DMS153 (cell line): ENCODE results near the gene LRPAP1.
"Not testable (repeated sequence)": the region's sequence is repeated elsewhere in the genome, so short reads cannot be mapped to it uniquely, and the experiment has no call there.

Source experiments
- DNase-seq: peaks from one replicate; lab custom pipeline; 2025; lab: John Stamatoyannopoulos, UW

Gene LRPAP1

DNA sequence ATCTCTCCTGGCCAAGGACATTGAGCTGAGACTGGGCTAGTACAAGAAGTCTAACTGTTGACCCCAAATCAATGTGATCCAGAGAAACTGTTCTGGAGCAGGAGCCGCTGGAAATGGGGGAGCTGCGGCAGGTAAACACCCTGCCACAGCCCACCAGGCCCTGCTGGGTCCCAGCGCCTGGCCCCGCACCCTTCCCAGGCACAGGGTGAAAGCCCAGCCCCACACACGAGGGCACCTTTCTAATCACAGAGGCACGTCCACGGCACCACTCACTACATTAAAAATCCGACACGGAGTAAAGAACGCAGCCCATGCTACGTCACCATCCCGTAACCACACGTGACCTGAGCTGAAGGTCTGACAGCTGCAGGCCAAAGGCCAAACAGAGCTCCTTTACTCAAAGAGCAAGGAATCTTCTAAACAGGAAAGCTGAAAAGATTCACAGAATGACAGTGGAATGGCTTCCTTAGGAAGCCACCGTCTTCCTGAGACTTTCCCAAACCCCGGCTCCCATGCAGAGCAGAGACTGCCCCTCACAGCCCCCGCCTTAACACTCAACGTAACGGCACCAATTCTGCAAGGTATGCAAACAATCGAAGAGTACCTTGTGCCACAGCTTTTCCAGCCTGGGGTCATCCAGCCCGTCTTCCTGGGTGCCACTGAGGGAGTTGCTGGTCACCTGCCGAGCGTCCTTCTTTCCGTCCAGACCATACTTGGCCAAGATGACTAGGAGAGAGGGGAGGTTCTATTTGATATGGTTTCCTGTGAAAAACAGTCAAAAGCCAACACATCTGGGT, 12.6 kb downstream of the LRPAP1 start:
- DNase-seq, result no peak

DNA sequence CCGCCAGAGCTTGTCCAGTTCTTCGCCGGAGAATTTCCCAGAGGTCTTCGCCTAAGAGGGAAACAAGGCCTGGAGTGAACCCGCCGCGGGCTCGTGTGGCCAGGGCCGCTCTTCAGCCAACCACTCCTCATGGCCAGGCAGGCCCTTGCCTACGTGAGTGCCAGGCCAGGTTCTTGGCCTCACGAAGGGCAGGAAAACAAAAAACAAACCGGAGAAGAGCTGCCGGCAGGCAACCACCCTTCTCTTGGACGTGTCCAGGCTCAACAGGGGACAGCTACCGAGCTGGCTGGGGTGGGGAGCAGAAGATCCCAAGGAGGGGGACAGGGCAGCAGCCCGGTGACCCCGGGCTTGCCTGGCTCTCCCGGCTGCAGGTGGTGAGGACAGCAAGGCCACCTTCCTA, 13.3 kb downstream of the LRPAP1 start:
- DNase-seq, result no peak

DNA sequence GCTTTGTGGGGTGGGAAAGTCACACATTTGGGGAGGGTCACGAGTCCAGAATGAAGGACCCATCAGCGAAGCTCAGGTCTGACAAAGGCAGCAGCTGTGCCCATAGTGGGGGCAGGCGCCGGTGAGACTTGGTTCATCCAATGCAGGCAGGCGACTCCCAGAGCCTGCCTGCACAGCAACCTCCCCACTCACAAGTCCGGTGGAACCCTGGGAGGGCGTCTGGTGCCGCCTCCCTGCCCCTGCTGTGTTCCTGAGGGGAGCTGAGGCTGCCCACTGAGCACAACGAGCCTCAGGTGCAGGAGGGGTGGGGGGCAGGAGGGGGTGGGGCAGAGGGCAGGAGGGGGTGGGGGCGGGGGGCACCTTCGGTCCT, 13.7 kb downstream of the LRPAP1 start:
- no peak for DNase-seq

DNA sequence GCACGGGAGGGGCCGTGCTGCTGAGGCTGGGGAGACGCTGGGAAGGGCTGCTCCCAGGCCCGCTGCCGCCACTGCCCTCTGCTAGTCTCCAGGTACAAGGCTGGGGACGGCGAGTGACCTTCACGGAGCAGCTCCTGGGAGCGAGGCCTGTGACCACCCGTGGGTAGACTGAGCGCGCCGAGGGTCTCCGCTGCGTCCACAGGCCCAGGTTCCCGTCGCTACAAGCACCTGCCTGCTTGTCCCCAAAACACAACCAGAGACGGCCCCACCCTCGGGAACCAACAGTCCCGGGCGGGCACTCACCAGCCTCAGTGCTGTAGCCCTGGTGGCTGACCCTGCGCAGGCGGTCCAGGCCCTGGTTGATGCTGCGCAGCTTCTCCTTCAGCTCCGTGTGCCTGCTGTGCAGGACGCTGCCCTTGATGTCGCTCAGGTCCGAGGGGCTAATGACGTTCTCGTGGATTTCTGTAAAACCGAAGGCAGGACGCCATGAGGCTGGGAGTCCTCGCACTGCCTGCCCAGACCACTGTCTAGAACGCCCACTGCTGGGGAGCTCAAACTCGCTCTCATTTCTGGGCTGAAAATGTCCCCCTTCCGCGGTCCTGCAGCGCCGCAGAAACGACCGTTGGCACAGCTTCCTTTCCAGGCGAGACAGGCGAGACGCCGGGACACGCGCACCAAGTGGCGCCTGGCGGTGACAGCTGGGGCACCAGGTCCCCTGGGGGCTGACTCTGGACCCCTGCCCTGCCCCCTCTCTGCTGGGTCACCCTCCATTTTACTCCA, 14.3 kb downstream of the LRPAP1 start:
- DNase-seq, result no peak

DNA sequence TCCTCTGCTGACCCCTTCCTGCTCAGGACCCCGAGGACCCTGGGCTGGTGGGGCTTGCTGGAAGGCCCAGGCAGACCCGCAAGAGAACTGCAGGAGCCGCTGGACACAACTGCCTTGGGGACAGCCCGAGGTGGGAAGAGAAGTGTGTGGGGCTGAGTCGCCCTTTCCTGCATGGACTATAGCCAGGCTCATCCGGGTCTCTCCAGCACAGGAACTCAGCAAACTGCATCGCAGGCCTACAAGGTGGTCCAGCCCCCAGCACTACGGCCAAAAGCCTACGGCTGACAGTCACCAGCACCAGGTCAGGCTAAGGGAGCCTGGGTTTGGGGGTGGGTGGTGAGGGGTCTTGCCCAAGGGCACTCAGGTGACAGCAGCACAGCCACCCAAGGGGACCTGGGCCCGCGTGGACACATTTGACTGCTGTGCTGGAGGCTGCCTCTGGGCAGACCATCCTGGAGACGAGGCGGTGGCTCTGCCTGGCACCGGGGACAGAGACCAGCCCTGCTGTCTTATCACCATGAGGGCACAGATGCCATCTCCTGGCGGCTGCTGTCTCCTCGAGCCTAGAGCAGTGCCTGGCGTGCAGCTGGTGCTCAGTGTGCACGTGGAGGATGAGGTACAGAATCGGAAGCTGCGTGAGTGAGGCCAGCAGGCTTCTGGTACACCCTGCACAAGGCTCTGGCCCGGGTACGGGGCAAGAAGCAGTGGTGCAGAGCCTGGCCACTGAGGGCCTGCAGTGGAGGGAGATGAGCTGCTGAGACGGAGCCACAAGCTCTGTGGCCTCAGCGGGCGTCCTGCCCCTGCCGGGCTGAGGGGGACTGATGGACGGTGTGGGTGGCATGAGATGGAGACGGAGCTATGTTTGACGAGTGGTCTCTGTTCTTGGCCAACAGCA, 15.1 kb downstream of the LRPAP1 start:
- DNase-seq, result no peak

DNA sequence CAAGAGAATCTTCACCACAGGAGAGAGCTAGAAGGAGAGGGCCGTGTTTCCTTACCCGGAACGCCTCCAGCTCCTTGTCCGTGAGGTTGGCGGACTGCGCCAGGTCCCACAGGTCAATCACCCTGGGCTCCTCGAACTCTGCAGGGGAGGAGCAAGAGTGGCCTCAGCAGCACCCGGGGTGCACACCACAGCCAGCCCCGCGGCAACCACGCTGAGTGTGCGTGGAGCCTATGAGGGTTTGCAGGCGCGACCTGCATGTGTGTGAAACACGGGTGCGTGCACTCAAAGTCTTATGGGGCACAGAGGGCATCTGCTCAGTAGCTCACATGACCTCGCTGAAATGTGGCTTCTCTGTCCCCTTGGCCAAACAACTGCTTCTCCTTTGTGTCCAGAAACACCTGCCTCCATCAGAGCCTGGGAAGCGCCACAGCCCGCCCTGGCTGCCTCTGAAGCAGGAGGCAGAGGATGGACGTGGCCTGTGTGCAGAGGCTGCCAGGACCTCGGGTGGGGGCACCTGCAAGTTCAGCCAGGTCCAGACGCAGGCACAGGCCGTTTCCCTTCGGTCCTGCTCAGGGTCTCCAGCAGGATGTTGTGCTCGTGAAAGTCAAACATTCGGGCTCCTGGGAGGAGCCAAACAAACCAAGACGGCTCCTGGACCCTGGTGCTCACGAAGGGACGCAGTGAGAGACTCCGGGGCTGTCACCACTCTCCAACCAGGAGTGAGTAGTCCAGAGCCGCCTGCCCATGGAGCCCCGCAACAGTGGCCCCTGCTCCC, 16.0 kb downstream of the LRPAP1 start:
- DNase-seq, result no peak

DNA sequence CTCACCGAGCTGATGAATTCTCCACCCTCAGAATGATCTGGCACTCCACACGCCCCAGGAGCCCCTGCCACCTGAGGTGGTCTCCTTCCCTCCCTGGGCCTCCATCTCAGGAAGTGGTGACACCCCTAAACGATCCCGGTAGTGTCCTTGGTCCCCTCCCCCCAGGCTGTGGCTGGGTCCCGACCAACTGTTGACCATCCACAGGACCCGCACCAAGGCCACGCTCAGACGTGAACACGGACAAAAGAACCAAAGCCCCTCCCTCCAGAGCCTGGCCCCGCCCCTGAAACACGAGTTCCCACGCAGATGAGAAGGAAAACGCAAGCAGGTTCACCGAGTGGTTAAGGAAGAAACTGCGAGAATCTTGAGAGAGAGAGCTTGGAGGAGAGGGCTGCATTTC, 16.6 kb downstream of the LRPAP1 start:
- no peak for DNase-seq

DNA sequence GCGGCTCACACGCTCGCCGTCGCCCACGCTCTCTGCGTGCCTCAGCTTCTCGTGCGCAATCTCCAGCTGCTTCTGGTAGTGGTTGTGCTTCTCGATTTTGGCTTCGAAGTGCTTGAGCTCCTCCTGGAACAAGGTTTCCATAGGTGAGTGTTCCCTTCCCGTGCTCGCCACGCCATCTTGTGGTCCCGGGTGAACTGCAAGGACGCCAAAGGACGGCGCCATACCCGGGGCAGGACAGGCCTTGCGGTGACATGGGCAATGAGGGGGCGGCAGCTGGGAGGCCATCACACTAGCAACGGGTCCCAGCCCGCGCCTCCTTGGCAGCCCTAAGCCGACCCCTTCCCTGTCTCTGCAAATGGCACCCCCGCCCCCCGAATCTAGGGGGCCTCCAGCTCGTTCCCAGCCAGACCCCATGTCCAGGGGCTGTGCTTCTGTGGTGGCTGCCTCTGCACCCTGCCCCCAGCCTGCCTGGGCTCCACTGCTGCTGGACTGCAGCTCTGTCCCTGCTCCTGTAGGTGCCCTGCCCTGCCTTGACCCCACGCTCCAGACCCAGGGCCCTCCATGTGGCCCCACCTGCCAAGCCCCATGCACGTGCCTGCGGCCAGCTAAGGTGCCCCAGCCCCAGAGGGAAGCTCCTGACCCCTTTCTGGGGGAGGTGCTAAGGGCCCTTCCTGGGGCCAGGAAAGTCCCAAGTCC, 17.3 kb downstream of the LRPAP1 start:
- DNase-seq, result no peak

DNA sequence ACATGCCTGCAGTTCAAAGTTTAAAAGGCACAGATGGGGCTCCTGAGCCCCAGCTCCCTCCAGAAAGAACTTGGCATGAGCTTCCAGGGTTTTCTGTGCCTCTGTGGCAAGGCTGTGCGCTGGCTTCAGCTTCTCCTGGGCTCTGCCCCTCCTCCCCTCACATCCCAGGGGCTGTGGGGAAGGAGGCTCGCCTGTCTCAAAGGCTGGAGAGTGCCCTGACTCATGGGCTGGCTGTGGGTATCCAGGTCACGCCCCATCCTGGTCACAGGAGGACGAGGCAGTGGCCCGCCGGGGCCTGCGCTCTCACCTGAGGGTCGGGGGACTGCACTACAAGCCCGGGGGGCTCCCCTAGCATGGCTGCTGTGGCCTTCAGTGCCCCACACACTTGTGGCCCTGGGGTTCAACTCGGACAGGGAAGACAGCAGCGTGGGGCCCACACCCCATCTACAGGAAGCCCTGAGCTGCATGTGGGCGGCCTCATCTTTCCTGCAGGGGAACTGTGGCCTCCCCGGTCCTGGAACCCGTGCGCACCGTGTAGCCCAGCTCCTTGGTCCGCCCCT, 17.9 kb downstream of the LRPAP1 start:
- DNase-seq, result no peak

DNA sequence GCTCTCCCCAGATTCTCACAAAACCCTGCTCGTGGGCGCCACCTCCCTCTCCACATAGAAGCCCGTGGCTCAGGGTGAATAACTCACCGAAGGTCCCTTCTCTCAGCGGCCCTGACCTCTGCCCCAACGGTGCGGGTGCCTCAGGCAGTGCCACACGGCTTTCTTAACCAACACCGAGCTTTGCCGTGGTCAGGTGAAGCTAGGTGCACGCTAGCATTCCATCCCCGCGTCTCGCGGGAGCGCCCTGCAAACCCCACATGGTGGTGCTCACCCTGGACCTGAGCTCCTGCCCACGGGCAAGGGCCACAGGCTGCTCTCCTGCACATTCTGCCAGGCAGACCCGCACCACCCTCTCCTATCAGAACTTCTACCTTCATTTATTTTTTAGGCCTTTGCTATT, 18.4 kb downstream of the LRPAP1 start:
- DNase-seq, result no peak

DNA sequence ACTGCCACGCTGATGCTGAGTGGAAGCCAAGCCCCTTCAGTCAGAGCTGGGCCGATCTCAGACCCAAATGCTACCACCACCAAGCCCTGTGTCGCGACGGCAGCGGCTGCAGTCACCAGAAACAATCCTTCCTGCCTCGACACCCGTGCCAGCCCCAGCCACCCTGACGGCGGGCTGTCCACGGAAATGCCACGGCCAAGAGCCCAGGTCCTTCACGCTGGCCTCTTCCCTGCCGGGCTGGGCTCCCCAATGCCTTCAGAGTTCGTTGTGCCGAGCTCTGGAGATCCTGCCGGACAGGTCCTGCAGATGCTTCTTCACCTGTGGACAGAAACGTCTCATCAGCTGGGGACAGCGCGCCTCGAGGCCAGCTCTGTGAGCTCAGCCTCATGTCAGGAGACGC, 19.5 kb downstream of the LRPAP1 start:
- no peak for DNase-seq

DNA sequence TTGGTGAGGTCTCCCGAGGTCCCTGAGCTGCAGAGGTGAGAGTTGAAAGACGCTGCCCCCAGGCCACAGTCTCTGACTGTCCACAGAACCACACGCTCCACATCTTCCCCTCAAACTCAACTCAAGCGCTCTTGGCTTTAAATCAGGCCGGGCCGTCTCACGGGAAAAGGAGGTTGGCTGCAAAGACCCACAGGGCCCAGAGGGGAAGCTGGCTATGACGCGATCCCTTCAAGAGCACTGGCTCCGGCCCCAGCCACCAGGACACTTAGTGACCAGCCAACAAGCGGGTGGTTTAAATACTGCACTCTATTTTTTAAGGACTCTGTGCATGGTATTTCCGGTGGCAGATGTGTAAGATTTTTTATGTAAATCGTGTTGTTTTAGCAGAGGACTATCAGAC, 19.9 kb downstream of the LRPAP1 start:
- no peak for DNase-seq

DNA sequence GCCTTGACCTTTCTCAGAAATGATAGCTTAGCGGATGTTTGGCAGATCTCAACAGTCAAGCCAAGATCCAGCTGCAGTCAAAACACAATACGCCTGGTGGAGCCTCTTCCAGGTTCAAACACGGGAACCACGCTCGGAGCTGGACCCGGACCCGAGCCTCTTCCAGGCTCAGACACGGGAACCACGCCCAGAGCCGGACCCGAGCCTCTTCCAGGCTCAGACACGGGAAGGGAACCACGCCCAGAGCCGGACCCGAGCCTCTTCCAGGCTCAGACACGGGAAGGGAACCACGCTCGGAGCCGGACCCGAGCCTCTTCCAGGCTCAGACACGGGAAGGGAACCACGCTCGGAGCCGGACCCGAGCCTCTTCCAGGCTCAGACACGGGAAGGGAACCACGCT, 20.6 kb downstream of the LRPAP1 start:
- not testable (repeated sequence) for DNase-seq

DNA sequence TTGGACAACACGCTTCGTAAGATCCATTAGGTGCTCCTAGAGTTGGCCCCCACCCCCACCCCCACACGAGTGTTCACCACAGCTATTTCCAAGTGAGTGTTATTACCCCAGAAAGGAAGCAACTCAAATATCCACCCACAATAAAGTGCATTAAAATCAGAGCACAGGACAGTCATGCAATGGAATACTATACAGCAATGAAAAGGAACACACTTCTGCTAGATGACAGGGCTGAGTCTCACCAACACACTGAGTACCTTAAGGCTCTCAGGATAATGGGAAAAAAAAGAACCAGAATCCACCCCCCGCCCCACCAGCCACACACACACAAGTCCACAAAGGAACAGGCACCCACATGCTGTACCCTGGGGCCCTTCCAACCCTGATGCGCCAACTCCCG, 21.0 kb downstream of the LRPAP1 start:
- no peak for DNase-seq

DNA sequence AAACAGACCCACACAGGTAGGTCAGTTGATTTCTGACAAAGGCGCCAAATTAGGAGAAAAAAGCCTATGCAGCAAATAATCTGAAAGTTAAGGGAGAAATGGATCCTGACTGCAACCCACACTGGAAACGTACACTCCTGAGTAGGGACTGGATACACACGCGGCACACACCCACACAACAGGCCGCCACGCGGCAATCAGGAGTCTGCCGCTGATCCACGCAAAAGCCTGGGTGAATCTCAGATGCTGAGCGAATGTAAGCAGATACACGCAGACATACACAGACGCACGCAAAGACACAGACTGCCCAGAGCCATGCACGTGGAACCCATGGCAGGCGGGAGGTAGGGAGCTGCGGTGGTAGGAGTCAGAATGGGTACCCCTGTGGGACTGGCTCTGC, 21.7 kb downstream of the LRPAP1 start:
- no peak for DNase-seq

DNA sequence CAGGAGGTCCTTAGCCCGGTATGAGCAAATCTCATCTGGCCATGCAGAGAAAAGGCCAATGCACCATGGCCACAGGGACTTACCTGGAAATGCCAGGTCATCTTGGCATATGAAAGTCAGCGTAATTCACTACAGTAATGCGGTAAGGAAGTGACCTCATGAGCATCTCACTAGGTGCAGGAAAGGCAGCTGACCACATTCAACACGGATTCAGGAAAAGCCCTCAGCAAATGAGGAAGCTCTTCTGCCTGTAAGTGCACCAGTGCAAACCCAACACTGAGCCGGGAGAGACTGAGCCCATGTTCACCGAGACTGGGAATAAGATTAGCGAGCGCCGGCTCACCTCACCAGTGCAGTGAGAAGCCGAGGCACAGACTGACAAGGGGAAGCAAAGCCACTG, 23.7 kb downstream of the LRPAP1 start:
- no peak for DNase-seq

DNA sequence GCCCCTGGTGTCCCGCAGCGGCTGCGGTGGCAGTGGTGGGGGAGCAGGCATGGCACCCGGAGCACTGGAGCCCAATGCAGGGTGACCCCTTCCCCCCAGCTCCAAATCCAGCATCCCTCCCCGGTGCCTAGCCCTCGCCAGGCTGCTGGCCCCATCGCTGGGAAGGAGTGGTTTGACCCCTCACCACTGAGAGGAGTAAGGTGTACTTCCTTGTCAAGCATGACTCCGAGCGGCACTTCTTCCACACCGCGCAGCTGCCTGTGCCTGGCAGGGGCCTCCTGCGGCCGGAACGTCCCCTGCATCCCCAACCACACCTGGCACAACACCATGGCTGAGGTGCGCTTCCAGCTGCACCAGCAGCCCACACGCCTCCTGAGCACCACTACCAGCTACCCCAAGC, 27.0 kb downstream of the LRPAP1 start:
- no peak for DNase-seq

DNA sequence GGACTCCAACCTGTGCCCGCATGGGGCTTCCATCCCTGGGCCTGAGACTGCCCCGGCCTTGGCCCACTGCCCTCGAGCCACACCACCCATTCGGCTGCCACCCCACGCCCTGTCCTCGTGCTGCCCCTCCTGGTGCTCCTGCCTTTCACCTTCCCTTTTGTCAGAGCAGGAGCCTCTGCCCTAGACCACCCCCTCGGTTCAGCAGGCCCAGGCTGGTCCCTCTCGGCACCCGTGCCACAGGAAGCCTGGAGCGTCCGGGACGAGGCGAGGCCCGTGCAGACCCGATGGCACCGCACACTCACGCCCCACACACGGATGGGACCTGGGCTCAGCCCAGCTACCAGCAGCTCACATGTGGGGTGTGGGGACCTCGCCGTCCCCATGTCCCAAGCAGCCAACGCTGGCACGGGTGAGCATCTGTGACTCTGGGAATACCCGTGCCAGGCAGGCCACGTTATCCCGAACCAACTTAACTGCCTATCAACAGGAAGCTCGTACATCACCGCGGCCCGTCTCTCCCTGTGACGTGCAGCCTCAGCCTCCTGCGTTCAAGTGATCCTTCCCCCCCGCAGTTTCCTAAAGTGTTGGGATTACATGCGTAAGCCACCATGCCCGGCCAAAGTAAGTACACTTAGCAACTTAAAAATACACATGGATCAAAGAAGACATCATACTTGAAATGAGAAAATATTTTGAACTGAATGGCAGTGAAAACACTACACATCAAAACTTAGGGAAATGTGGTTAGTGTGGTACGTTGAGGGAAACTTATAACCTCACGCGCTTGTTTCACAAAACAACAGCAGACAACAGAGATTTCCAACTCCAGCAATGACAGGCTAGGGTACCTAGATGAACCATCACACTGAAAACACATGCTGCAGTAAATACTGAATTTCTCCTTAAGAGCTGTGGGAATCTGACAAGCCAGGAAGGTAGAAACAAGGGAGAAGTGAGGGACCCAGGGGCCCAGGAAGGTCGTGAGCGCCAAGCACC, 29.0 kb downstream of the LRPAP1 start:
- no peak for DNase-seq

DNA sequence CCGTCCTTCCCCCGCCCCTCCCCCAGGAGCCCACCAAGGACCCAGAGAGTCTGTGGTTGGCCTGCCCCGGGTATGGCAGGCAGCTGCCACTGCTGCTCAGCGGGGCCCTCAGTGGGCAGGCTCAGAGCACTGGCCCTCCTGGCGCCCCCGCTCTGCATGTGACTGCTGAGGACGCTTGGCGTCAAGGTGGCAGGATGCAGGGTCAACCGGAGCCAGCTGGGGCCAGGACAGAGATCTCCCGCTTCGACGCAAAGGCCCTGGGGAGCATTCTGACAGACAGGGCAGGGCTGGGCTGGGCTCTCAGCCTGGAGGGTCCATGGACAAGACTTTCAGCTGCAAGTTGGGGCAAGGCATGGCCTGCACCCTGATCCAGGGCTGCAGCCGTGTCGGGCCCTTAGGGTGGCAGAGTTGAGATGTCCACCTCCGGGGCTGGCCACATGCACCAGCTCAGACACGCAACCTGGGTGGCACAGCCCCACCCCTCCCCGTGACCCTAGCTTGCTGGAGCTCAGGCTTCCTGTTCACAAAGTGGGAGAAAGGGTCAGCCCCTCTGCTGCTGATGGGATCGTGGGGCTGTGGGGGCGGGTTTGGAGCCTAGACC, 30.3 kb downstream of the LRPAP1 start:
- no peak for DNase-seq
